ENCODE data around the gene NFAT5.

- no peak for TF ChIP-seq ZNF274 (IDR thresholded peaks at IDR 0.05; ENCODE audit: low read depth, low read length)
- no peak for TF ChIP-seq YY1 (IDR thresholded peaks at IDR 0.05; ENCODE audit: insufficient read depth, insufficient read length)
Observed at GRCh38 chr16:69744363-69745231, 178.8 kb downstream of the NFAT5 start.

All from NT2/D1 (cell line).